ENCODE results near the gene SLC16A1.
"Not testable (repeated sequence)": the region's sequence is repeated elsewhere in the genome, so short reads cannot be mapped to it uniquely, and the experiment has no call there.

The SLC16A1 gene

GRCh38 chr1:112889052-112889768, 66.8 kb downstream of the SLC16A1 start:
- no peak for DNase-seq (ENCODE audit: low spot score)

GRCh38 chr1:112888630-112889029, 67.4 kb downstream of the SLC16A1 start:
- DNase-seq (ENCODE audit: low spot score): no peak

More at GRCh38 chr1:112889052-112889768, 66.8 kb downstream of the SLC16A1 start:
- TF ChIP-seq, protein P1, sequence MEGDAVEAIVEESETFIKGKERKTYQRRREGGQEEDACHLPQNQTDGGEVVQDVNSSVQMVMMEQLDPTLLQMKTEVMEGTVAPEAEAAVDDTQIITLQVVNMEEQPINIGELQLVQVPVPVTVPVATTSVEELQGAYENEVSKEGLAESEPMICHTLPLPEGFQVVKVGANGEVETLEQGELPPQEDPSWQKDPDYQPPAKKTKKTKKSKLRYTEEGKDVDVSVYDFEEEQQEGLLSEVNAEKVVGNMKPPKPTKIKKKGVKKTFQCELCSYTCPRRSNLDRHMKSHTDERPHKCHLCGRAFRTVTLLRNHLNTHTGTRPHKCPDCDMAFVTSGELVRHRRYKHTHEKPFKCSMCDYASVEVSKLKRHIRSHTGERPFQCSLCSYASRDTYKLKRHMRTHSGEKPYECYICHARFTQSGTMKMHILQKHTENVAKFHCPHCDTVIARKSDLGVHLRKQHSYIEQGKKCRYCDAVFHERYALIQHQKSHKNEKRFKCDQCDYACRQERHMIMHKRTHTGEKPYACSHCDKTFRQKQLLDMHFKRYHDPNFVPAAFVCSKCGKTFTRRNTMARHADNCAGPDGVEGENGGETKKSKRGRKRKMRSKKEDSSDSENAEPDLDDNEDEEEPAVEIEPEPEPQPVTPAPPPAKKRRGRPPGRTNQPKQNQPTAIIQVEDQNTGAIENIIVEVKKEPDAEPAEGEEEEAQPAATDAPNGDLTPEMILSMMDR (IDR thresholded peaks at IDR 0.05; ENCODE audit: extremely low read depth, missing control alignments): no peak

DNA sequence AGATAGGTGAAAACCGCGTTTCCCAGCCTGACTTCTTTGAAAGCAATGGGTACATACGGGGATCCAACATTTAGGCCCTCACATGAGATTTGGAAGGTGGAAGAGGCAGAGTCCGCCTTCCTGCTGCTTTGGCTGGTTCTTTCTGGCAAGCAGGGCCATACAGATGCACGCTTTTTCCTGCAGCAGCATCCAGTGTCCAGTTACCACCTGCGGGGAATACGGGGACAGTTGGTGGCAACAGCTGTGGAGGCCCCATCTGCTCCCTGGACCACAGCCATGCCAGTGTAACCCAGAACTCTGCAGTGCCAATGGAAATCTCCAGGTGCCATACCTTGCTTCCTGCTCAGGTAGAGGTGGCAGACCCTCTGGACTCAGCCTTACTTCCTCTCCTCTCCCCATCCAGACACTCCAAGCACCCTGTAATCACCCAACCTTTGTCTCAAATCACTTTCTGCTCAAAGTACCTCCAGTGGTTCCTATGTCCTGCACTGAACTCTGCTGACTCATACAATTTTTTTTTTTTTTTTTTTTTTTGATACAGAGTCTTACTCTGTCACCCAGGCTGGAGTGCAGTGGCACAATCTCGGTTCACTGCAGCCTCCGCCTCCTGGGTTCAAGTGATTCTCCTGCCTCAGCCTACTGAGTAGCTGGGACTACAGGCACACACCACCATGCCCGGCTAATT, 68.3 kb downstream of the SLC16A1 start:
- no peak for DNase-seq (ENCODE audit: low spot score)
- TF ChIP-seq, protein P1 (IDR thresholded peaks at IDR 0.05; ENCODE audit: extremely low read depth, missing control alignments): no peak

More at GRCh38 chr1:112888630-112889029, 67.4 kb downstream of the SLC16A1 start:
- TF ChIP-seq, protein P1 (IDR thresholded peaks at IDR 0.05; ENCODE audit: extremely low read depth, missing control alignments): no peak

DNA sequence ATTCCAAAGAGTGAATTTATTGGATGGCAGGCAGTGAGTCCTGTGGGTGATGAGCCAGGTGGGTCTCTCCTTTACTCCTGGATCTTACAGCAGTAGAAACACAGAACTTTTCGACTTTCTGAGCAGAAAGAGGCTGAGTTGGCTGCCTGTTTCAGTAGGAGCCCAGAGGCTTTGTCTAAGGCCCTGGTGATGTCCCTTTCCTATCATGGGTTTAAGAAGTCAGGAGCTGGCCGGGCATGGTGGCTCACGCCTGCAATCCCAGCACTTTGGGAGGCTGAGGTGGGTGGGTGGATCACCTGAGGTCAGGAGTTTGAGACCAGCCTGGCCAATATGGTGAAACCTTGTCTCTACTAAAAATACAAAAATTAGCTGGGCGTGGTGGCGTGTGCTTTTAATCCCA, 71.0 kb downstream of the SLC16A1 start:
- not testable (repeated sequence) for DNase-seq (ENCODE audit: low spot score)

DNA sequence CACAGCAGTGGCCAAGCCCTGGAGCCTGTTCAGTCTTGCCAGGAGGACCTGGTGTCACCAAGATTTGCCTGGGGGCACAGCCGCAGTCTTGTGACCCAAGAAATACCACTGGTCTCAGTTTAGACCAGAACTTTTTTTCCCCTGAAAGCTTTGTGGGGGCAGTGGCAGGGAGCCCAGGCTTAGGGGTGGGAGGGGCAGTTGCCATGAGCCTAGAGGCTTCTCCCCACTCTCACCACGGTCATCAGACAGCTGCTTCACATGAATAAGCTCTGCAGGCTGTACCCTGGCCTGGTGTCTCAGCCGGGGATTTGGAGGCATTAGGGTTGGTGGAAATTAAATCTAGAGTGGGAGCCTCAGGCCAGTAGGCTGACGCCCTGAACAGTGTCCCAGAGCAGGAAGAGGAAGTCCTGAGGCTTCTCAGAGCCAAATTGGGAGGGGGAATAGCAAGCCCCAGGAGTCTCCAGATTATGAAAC, 73.7 kb downstream of the SLC16A1 start:
- TF ChIP-seq, protein P1 (IDR thresholded peaks at IDR 0.05; ENCODE audit: extremely low read depth, missing control alignments): no peak
- no peak for DNase-seq (ENCODE audit: low spot score)

DNA sequence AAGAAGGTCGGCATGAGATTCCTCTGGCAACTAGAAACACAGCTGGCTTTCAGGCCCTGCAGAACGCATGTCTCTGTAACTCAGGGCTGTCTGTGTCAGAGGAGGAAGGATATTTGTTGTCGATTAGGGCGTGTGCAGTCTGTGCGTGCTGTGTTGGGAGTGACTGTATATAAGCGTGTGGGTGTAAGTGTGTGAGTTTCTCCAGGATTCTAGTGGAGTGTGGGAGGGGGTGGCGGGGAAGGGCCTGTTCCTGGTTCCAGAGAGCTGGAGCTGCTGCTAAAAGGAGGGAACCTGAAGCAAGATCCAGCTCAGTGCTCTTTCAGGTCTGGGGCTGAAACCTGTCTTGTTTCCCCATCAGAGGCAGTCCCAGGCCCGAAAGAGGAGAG, 74.3 kb downstream of the SLC16A1 start:
- DNase-seq (ENCODE audit: low spot score): no peak
- TF ChIP-seq, protein P1 (IDR thresholded peaks at IDR 0.05; ENCODE audit: extremely low read depth, missing control alignments): no peak

DNA sequence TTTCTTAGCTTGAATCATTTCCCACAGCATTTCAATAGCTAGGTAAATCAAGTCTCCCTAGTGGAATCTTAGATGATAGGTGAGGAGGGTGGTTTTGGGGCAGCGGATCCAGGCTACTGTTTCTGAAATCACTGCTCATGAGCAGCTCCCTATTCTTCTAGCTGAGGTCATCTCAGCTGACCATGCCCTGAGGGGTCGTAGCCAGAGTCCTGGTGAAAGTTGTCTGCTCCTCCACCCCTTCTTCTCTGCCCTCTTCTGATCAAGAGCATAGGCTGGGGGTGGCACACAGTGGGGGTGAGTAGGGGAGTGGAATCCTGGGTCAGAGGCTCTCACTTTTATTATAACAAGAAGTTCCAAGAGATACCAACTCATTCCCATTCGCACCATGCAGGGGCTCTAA, 76.2 kb downstream of the SLC16A1 start:
- DNase-seq (ENCODE audit: low spot score): no peak
- TF ChIP-seq, protein P1 (IDR thresholded peaks at IDR 0.05; ENCODE audit: extremely low read depth, missing control alignments): no peak
